NCI-H2081 (cell line): ENCODE data around the gene P2RY12.

Experiments used
- DNase-seq, 2 experiments: peaks; one replicate each; lab custom pipeline; 2025; lab: John Stamatoyannopoulos, UW

The P2RY12 gene

DNA sequence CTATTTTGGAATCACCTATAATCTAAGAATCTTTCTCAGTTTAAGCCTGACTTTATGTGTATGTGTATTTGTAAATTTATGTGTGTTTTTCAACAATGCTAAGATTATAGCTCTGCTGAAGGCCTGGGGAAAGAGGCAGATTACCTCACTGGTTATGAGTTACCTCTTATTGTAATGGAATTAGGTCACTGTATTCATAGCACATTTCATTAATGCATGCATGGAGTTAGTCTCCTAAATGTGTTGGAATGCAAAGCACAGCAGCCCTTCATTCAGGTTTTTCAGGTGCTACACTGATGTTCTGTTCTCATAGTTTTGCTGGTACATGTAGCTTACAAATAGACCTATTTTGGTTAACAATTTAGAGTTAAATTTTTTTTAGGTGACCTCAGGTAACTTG lies 77.4 kb downstream of the P2RY12 start:
- no peak for DNase-seq

DNA sequence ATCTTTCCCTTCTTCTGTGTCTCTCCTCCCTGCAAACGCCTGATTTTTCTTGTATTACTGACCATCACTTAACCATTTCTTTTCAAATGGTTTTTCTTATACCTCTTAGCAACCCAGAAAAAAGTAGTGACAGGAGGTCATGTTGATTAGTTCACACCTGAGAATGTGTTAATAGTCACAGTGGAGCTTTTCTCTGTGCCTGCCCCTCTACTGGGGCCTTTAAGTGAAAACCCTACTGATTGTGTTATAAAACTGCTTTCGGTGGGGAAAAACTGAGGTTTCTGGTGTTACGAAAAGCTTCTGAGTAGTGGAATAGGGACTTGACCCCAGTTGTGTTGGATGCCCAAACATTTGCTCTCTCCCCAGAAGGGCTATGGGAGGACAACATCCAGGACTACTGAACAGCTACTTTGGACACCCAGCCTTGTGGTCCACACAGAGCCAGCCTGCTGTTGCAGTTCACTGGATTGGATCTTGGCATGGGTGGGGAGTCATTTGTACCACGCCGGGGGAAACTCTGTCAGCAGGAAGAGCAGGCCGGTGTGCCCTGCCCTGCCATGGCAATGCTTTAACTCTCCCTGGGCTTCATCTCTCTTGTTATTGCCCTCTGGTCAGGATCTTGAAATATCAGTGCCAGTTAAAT lies 78.3 kb downstream of the P2RY12 start:
- DNase-seq = no peak

DNA sequence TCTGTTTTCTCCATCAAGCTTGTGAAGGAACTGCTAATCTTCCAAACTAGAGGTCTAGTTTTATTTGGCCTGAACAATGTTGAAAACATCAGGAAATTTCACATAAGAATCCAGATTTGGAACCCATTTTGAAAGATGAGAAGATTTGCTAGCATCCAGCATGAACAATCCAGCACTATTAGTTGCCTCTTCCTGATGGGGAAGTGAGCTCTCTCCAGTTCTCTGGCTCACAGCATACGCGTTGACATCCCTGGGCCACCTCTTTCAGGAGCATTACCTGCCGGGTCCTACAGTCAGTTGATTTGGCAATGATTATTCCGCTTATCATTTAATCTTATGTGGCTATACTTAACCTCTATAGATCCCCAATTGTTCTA lies 78.8 kb downstream of the P2RY12 start:
- DNase-seq = no peak

DNA sequence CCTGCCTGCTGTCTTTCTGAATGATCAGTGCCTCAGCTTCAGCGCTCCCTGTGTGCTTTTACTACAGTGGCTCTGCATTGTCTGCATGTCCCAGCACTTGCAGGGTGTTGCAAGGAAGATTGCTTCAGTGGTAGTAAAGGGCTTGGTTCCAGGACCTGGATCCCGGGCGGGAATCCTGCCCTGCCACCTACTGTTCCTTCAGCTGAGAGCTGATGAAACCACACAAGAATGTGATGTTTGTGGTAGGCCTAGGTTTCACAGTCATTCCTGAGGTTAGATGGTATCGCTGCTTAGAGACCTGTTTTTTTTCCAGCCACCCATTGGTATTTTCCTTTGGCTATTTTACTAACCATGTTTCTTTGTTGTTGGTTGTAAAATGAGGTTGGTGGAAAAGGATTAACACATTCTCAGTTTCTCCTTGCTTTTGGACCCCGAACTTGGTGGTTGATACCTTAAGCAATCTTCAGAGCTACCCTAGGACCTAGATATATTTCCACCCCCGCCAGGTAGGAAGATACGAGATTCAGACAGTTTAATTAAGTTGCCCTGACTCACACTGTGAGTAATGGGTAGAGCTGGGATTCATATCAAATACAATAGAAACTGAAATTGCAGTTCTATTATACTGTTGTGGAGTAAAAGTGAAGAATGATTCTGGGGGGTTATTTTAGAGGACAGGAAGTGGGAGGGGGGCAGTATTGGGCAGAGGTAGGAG lies 79.3 kb downstream of the P2RY12 start:
- no peak for DNase-seq

DNA sequence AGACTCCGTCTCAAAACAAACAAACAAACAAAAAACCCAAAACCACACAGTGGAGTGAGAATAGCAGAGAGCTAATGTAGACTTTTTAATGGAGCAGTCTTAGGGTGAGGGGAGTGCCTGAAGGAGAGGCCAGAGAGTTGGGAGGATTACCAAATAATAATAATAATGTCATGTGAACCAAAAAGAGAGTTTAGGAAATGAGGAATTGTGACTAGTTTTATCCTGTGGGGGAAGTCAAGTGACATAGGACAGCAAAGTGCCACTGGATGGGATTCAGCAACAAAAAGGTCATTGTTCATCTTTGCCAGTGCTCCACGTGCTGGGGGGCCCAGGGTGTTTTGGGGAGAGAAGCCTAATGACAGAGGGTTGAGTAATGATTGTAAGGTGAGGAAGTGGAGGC lies 80.8 kb downstream of the P2RY12 start:
- DNase-seq = no peak

DNA sequence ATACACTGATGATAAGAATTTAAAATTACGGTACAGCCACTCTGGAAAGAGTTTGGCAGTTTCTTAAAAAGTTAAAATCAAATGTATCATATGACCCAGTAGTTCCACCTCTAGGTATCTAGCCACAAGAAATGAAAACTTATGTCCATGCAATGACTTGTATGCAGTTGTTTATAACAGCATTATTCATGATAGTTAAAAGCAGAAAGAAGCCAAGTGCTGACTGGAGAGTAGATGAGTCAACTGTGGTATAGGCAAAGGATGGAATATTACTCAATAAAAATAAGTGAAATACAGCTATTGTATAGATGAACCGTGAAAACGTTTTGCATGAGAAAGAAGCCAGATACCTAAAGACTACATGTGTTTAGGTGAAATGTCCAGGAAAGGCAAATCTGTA lies 82.8 kb downstream of the P2RY12 start:
- DNase-seq = no peak

DNA sequence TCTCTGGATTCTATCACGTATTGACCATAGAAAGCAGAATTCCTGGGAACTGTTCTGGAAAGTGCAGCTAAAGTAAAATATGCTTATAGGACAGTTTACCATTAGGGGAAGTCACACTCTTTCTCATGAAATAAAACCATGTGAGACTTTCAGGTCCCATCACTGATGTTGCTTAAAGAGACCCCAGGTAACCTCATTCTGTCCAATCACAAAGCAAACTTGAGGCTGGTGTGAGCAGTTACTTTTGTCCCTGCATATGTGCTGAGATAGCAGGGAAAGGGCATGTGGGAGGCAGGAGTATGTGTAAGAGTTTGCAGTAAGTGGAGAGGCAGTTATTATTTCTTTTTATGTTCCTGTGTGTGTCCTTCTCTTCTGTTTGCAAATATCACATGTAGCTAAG lies 84.0 kb downstream of the P2RY12 start:
- DNase-seq = no peak

DNA sequence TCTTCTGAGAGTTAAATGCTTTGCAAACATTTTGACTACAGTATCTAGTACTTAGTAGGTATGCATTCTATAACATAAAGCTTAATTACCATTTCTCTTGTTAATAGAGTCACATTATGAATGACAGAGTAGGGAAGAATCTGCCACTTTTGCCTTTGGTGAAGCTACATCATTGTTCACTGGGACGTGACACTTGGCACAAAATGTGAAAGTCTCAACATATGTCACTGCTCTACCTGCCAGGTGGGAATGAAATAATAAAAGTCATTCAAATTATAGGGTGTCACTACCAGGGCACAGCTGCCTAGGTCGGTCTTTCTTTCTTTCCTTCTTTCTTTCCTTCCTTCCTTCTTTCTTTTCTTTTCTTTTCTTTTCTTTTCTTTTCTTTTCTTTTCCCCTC lies 85.5 kb downstream of the P2RY12 start:
- DNase-seq = peak in 1 of 2 experiments; percentile 31

DNA sequence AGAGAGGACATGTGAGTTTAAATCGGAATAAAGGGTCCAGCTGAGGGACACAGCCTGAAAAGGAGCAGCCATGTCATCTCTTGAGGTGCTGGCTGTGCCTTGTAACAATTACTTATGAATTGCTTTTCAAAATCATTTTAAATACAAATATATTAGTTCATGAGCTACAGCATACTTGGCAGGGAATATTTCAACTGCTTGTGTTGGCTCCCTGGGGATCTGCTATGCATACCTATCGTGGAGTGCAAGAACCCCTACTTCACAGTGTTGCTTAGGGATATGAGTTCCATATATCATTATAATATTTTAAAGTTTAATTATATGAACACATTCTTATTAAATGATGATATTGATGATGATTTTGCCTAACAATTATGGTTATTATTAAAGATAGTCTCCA lies 87.1 kb downstream of the P2RY12 start:
- no peak for DNase-seq

DNA sequence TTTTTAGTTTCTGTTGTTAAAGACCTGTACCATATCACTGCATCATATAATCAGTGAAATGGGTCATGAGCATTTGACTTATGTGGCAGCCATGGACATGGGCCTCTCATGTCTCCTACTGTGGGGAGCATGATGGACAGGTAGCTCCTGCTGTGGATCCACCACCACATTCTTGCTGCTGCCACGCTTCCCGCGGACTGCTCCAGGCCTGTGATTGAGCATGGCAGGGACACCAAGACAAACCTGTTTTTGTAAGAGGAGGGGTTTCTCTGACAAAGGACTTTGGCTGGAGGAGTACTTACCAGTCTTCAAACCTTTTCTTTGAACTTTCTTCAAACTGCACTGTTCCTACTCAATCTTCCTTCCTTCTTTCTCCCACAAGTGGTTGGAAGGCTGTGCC lies 88.3 kb downstream of the P2RY12 start:
- DNase-seq = no peak

DNA sequence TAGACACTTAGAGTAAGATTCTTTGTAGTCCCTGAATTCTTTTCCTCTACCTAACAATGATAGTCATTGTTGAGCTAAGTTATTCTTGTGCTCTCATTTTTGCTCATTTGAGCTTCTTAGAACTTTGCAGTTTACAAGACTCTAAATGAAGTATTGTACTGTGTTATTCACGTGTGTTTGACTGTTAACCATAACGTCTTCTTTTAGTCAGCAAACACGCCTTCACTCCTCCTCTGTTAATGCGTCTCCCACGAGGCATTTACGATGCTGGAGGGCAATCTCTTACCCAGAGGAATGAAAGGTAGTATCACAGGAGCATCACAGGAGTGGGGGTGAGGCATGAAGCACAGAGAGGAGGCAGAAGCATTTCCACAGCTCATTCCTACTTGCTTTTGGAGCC lies 91.4 kb downstream of the P2RY12 start:
- DNase-seq = no peak

DNA sequence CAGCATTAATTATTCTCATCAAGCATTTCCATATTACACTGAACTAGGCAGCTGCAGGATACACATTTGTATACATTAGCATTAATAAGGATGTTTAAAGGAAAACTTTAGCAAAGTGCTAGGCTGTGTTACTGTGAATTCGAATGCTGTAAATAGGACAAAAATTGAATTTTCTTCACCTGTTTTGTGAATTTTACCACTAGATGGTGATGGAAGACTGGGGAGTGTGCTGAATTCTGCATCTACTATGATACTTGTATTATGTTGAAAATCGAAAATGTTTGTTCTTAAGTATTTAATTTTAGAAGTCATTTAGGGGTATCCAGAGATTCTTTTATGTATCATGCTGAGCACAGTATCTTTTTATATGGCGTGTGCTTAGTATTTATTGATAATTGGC lies 93.9 kb downstream of the P2RY12 start:
- peak in 1 of 2 experiments; percentile 22 for DNase-seq

DNA sequence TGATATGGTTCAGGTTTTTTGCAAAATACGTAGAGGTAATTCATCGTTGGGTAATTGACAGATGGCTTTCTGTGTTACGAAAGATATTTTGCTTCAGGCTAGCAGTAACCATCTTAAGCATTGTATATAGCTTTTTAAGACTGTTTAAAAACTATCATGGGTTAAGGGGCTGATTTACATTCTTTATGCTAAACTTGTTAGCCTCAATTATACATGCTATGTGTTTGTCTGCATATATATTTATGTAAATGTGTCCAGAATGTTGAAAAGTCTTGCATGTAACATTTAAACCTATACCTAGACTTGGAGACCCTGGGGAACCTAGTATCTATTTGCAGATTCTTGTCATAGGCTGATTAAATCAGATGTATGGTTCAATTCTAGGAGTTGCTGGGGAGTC lies 95.1 kb downstream of the P2RY12 start:
- no peak for DNase-seq
